NCI-H524 (cell line): ENCODE measurements around the gene DBI.
"Not testable (repeated sequence)": the region's sequence is repeated elsewhere in the genome, so short reads cannot be mapped to it uniquely, and the experiment has no call there.

ENCODE experiments used
- DNase-seq, 2 experiments: peaks; one replicate each; lab custom pipeline; 2025; lab: John Stamatoyannopoulos, UW

Gene DBI

DNA sequence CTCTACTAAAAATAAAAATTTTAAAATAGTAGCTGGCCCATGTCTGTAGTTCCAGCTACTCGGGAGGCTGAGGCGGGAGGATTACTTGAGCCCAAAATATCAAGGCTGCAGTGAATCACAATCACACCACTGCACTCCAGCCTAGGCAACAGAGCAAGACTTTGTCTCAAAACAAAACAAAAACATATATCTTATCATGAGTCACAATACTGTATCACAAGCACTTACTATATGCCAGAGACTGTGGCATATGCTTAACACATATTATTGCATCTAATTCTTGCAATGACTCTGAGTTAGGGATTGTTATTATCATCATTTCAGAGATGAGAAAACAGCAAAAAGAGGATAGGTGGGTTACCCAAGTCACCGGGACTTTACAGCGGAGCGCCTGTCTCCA lies 35.3 kb downstream of the DBI start:
- no peak for DNase-seq

DNA sequence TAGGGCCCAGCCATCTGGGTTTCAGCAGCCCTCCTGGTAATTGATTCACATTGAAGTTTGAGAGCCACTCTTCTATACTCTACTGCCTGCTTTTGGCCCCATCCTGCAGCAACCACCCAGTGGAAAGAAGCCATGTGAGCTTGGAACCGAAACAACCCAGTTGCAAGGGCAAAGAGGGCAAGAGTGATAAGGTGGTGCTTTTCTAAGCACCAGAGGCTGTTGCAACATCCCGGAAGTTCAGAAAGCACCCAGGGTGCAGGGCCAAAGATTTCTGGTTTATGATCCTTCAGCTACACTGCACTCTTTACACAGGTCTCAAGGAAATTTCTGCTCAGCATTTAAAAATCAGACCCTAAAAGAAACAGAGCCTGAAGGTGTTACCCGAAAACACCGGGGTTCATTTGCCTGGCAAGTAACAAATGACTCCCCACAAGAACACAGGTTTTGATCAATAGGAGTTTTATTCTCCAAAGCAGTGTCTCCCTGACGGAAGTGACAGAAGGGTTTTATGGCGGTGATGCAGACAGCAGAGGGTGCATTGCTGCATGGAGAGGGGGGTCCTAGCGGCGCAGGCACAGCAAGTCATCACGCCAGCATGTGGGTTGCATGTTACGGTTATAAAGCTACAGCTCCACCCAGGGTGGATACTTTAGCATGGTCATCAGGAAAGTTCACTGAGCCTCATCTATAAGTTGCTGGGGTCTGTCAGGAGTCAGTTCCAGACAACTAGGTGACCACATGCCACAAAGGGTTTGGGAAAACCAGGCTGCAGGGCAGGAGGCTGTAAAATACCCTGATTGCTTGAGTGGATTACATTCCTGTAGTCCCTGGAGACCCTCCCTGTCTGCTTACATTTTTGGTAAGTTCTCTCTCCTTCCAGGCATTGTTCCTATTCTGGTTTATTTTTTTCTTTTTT lies 36.1 kb downstream of the DBI start:
- DNase-seq, result no peak

DNA sequence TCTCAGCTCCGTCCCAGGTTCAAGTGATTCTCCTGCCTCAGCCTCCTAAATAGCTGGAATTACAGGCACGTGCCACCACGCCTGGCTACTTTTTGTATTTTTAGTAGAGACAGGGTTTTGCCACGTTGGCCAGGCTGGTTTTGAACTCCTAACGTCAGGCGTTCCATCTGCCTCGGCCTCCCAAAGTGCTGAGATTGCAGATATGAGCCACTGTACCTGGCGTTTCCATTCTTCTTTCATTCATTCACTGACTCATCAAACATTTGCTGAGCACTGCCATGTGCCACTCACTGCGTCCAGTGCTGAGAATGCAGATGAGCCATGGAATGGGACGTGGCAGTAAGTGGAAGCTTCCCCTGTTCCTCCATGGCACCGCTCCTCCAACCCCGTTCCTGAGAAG lies 36.8 kb downstream of the DBI start:
- DNase-seq, result not testable (repeated sequence)

DNA sequence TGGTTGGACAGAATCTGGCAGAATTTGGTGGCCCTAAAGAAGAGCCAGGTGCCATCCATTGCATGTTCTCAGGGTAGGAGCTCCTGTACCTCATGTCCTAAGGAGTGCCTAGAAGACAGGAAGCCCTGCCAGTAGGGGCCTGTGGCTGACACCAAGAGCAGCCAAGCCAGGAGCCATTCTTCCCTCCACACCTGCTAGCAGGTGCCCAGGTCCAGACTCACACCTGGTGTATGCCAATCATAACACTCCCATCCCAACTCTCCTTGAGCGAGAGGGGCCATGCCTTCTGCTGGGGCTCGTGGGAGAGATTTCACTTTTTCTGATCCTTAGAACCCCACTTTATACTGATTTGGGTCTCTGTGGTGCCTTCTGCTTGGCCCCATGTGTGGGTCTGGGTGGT lies 38.4 kb downstream of the DBI start:
- DNase-seq, result no peak

DNA sequence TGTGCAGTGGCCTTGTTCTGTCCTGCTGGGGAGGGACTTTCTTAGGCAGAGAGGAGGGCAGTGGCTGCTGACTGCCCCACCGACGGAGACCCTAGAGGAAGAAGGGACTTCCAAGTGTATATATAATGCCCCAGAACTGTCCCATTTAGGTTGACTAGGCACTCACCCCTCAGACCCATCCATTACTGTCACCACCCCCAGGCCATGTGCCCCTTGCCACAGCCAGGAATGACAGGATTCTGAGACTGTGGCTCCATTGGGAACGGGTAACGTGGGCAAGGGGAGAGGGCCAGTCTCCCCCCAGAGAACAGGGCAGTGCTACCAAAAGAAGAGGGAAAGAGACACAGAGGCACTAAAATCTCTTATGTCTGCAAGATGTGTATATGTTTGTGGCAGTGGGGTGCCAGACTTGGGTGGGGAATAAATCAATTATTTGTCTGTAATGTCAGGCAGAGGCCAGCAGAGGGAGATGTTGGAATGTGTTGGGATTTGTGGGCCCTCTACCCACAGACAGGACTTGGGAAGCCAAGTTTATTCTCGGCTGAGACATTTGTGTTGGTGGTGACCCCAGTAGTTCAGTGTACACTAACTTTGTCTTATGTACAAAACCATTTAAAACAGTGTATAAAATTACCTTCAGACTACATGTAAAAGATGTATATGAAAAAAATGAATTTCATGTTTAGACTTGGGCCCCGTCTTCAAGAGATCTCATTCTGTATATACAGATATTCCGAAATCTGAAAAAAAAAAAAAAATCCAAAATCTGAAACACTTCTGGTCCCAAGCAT lies 40.8 kb downstream of the DBI start:
- DNase-seq, result peak; percentile 47 to 58

DNA sequence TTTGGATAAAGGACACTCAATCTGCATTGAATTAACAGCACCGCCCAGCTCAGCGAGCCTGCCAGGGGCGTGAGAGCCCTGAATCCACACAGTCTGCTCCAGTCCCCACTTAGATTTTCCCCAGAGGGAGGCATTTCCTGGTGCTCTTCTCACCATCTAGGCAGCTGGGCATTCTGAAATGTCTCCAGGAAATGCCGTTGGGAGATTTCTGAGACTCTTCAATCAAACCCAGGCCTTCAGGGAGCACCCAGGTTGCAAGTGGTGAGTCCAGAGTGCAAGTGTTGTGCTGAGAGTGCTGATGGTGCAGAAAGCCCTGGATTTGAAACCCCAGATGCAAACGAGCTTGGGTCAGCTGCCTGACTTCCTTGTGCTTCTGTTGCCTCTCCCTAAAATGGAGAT lies 41.4 kb downstream of the DBI start:
- DNase-seq, result no peak

DNA sequence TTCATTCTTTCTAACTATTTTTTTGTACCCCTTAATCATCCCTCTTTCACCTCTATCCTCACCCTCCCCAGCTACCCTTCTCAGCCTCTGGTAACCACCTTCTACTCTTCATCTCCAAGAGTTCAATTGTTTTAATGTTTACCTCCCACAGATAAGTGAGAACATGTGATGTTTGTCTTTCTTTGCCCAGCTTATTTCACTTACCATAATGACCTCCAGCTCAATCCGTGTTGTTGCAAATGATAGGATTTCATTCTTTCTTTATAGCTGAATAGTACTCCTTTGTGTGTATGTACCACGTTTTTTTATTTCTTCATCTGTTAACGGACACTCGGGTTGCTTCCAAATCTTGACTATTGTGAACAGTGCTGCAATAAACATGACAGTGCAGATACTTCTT lies 42.7 kb downstream of the DBI start:
- no peak for DNase-seq

DNA sequence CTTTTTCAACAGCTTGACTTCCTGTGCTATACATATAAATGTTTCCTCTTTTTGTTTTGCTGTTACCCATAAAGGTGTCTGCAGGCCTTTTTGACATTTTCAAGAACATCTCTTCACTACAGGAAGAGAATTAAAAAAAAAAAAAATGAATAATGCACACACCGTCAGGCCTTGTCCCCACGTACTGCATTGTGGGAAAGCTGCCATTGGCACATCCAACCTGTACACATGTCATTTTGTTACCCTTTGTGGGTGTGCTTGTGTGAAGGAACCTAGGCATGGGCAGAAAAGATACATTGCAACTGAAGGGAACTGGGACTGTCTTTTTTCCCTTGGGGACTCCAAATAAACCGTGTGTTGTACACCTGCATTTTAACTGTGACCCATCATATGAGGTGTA lies 48.1 kb downstream of the DBI start:
- DNase-seq, result no peak

DNA sequence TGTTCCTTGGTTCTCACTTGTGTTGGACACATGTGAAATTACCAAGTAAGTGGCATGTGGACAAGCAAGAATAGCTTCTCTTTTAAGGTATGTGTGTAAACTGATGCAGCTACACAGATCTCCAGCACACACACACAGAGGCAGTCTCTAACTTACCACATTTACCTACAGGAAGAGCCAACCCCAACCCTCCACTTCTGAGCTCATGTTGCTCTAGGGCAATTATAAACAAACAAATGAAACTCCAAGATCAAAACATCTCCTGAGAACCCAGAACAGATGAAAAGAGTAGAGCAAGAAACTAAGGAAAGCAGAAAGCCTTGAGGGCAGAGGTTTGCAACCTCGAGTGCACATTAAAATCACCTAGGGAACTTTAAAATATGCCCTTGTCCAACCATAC lies 48.9 kb downstream of the DBI start:
- DNase-seq, result no peak

DNA sequence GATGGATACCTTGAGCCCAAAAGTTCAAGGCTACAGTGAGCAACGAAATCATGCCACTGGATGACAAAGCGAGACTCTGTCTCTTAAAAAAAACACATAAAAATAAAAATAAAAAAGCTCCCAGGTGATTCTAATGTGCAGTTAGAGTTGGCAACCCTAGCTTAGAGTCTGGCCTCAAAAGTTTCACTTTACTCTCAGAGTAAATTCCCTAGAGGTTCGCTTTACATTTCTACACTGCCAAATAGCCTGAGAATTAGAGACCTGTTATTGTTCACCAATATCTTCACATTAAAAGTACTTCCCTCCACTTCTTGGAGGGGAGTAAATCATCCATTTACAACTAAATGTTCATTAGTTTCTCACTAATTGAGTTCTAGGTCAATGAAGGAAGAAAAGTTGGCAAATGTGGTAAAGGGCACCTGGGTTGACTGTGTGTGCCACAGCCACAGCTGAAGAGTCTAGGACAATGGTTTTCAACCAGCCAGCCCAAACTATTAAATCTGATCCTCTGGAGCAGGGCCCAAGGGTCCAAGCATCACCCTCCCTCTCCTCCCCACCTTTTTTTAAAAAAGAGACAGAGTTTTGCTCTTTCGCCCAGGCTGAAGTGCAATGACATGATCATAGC lies 49.6 kb downstream of the DBI start:
- DNase-seq, result no peak

DNA sequence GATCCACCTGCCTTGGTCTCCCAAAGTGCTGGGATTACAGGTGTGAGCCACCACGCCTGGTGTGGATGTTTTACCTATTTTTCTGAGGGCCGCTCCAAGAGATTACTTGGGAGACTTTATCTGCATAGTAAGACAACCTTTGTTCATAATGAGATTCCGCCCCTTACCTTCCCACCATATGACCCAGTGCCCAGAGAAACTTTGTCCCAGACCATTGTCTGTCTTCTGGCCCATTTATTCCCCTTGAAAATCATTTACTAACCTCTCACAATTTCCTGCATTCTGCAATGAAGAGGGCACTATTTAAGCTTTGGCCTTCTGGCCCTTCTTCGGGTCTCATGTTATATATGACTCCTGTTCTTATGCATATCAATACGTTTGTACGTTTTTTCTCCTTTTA lies 51.1 kb downstream of the DBI start:
- no peak for DNase-seq

DNA sequence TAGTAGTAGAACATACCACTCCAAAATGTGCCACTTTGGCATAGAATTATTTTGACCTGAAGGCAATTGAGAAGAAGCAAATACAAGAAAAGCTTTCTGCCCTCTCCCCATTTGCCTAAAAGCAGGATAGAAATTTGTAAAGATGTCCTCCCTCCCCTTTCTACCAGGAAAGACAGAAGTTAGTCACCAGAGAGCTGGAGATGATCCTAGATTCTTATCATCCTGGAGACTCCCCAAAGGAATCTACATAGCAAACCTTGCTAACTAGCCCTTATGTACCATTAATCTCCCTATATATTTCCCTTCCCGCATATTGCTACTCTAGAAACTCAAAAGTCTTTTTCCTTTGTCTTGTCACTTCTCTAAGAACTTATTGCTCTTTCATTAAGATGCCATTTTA lies 52.3 kb downstream of the DBI start:
- DNase-seq, result no peak

DNA sequence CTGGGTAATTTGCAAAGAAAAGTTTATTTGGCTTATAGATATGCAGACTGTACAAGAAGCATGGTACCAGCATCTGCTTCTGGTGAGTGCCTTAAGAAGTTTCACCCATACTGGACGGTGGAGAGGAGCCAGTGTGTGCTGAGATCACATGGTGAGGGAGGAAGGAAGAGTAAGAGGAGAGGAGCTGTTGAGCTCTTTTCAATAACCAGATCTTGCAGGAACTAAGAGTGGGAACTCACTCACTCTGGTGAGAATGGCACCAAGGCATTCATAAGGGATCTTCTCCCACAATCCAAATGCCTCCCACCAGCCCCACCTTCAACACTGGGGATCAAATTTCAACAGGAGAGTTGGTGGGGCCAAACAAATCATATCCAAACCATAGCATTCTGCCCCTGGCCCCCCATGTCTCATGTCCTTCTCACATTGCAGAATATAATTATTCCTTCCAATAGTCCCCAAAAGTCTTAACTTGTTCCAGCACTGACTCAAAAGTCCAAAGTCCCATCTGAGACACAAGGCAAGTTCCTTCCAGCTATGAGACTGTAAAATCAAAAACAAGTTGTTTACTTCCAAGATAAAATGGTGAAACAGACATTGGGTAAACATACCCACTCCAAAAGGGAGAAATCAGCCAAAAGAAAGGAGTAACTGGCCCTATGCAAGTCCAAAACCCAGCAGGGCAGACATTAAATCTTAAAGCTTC lies 53.2 kb downstream of the DBI start:
- no peak for DNase-seq

DNA sequence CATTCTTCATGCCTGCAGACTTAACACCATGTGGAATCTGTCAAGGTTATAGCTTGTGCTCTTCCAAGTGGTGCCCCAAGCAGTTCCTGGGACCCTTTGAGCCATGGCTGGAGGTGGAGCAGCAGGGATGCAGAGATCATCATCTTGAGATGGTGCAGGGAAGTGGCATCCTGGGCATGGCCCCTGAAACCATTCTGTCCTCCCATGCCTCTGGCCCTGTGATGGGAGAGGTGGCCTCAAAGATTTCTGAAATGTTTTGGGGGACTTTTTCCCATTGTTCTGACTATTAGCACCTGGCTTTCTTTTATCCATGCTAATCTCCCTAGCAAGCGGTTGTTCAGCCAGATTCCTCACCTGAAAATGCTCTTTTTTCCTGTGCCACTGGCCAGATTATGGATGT lies 54.5 kb downstream of the DBI start:
- DNase-seq, result no peak

DNA sequence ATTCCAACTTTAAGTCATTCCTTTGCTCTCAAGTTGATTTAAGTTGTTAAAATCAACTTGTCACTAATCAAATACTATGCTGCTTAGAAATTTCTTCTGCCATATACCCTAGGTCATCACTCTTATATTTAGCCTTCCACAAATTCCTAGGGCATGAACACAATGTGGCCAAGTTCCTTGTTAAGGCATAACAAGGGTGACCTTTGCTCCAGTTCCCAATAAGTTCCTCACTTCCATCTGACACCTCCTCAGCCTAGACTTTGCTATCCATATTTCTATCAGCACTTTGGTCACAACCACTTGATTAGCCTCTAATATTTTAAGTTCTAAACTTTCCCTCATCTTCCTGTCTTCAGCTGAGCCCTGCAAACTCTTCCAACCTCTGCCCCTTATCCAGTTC lies 55.0 kb downstream of the DBI start:
- no peak for DNase-seq
